Testis (tissue), 3 donors: ENCODE measurements around the gene LY6G5B. TPM values are rescaled to one million over a fixed set of nuclear protein-coding genes. Genes with fewer than 3 reads are reported as not detected.
"Not testable (repeated sequence)": the region's sequence is repeated elsewhere in the genome, so short reads cannot be mapped to it uniquely, and the experiment has no call there.

Experiments used
- DNase-seq: peaks from one replicate; pipeline ENCODE4 v3.0.0-alpha.2; 2019
- H3K27ac ChIP-seq, 2 donors: fragments of 200-600 bp; sonication (generic); one replicate each; pipeline ENCODE4 v1.5.1; 2019
- H3K27me3 ChIP-seq: fragments of 200-600 bp; sonication (generic); one replicate; pipeline ENCODE4 v1.5.1; 2019
- H3K36me3 ChIP-seq: fragments of 200-600 bp; sonication (generic); one replicate; pipeline ENCODE4 v1.5.1; 2017; ENCODE audit warnings: low read depth; ENCODE audit errors: missing control alignments
- H3K4me1 ChIP-seq: fragments of 200-600 bp; sonication (generic); one replicate; pipeline ENCODE4 v1.5.1; 2019
- H3K4me3 ChIP-seq, 2 donors: fragments of 200-600 bp; sonication (generic); one replicate each; pipeline ENCODE4 v1.5.1; 2017 to 2019
- H3K9me3 ChIP-seq: fragments of 200-600 bp; sonication (generic); one replicate; pipeline ENCODE4 v1.5.1; 2017
- CTCF ChIP-seq, 3 experiments: fragments of 450-650 bp in 2 of 3; fragments of 200-600 bp in 1 of 3; sonication (generic) in 1 of 3; IDR thresholded peaks; one replicate each; pipeline ENCODE4 v1.5.1; 2016 to 2019; ENCODE audit warnings: antibody characterized with exemption in 3 of 3, mild to moderate bottlenecking in 2 of 3, moderate library complexity in 1 of 3
- POLR2A ChIP-seq: fragments of 450-650 bp; IDR thresholded peaks from one replicate; pipeline ENCODE4 v1.6.1; 2017; ENCODE audit warnings: antibody characterized with exemption, mild to moderate bottlenecking, moderate library complexity
- WGBS, 2 donors: methylation state at CpG; one replicate each; pipeline ENCODE4 v1.1.5; 2018; 5-methylcytosine and 5-hydroxymethylcytosine counted together
- intact Hi-C: fragments of 100-400 bp; cut with DNase I; formaldehyde crosslinking; loops from one replicate; pipeline ENCODE4 v1.15.1; 2023; ENCODE audit warnings: low total_unique reads
- polyA plus RNA-seq: library from polyadenylated mRNA; stranded (reverse); fragments of 350-450 nt; fragmentation: Illumina TruSeq; extraction: RNeasy Lipid Tissue Mini Kit (QIAGEN cat#74804); gene quantifications from one replicate; pipeline ENCODE4 v1.2.3, GENCODE V29; 2014; ENCODE audit warnings: low read depth, low replicate concordance; ENCODE audit not compliant: insufficient read depth
- total RNA-seq, 2 donors: library from RNA; depleted of rRNA; stranded (reverse); fragments of >200 nt; gene quantifications; one replicate each; pipeline ENCODE4 v1.2.3, GENCODE V29; 2016

The LY6G5B gene
- total and polyA plus RNA-seq, 3 donors from 2014 or later, result 14.0 to 16.3 (median 15.9) TPM

- Histone ChIP-seq H3K27ac (no peak within 1 kb of the TSS), H3K4me3 (no peak within 1 kb of the TSS), H3K36me3 (no peaks in the 10 kb centered on the region), H3K4me1 (peaks cover 8% of the 10 kb centered on the region), H3K9me3 (no peaks in the 10 kb centered on the region), H3K27me3 (no peaks in the 10 kb centered on the region)
- 36 to 47% methylated on average over 3 of the region's 3 CpGs for WGBS, 2 donors
- intact Hi-C loops, result no loop called here
- no peak for TF ChIP-seq POLR2A
- TF ChIP-seq CTCF (IDR thresholded peaks at IDR 0.05), result no peak
- no peak for DNase-seq
Observed at GRCh38 chr6:31706599-31706998, 36.8 kb downstream of the LY6G5B start, which contains the start of gene LY6G6F. TSS of gene LY6G6F (plus strand) at chr6:31706866. CDS start at chr6:31706907, 41 bp downstream.

- no peak for DNase-seq
- no peaks in the 10 kb centered on the region for H3K4me1 ChIP-seq
- no peak overlapping the region for H3K4me3 ChIP-seq
- no peaks in the 10 kb centered on the region for H3K9me3 ChIP-seq
- no peaks in the 10 kb centered on the region for H3K27me3 ChIP-seq
- TF ChIP-seq POLR2A, result no peak
- no peak for TF ChIP-seq CTCF (IDR thresholded peaks at IDR 0.05)
- intact Hi-C loops, result no loop called here
- no peaks in the 10 kb centered on the region for H3K36me3 ChIP-seq
- WGBS, 2 donors, result 83 to 85% methylated on average over 7 to 10 of the region's 10 CpGs
- no peak overlapping the region for H3K27ac ChIP-seq
Observed at GRCh38 chr6:31707701-31708100, 37.9 kb downstream of the LY6G5B start.

DNA sequence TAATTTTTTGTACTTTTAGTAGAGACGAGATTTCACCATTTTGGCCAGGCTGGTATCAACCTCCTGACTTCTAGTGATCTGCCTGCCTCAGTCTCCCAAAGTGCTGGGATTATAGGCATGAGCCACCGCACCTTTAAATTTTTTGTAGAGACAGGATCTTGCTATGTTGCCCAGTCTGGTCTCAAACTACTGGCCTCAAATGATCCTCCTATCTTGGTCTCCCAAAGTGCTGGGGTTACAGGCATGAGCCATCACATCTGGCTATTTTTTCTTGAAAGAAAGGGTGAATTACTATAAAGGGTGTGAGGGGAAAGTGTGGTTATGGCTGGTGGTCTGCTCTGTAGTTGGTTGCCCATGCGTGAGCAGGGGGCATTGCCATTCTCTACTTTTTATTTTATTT, 38.4 kb downstream of the LY6G5B start:
- no peaks in the 10 kb centered on the region for H3K4me1 ChIP-seq
- WGBS, 2 donors, result 88 to 98% methylated on average over 3 of the region's 3 CpGs
- H3K27ac ChIP-seq, result no peak overlapping the region
- no peak for DNase-seq
- intact Hi-C loops, result no loop called here
- no peaks in the 10 kb centered on the region for H3K9me3 ChIP-seq
- no peaks in the 10 kb centered on the region for H3K27me3 ChIP-seq
- TF ChIP-seq POLR2A (no peak), CTCF (IDR thresholded peaks at IDR 0.05) (no peak)
- no peaks in the 10 kb centered on the region for H3K36me3 ChIP-seq
- no peak overlapping the region for H3K4me3 ChIP-seq

DNA sequence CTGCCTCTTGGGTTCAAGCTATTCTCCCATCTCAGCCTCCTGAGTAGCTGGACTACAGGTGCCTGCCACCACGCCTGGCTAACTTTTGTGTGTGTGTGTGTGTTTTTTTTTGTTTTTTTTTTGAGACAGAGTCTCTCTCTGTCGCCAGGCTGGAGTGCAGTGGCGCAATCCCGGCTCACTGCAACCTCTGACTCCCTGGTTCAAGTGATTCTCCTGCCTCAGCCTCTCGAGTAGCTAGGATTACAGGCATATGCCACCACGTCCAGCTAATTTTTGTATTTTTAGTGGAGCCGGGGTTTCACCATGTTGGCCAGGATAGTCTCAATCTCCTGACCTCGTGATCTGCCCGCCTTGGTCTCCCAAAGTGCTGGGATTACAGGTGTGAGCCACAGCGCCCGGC, 39.4 kb downstream of the LY6G5B start:
- H3K4me3 ChIP-seq, DNase-seq, intact Hi-C loops, H3K9me3 ChIP-seq, H3K27ac ChIP-seq, H3K27me3 ChIP-seq, H3K4me1 ChIP-seq, H3K36me3 ChIP-seq: not testable (repeated sequence)
- WGBS, 2 donors, result 91% methylated on average over 11 of the region's 11 CpGs

- Histone ChIP-seq H3K36me3 (no peaks in the 10 kb centered on the region), H3K27me3 (no peaks in the 10 kb centered on the region), H3K4me1 (peaks cover 3% of the 10 kb centered on the region), H3K27ac (no peak overlapping the region), H3K9me3 (no peaks in the 10 kb centered on the region), H3K4me3 (no peak overlapping the region)
- intact Hi-C loops, result no loop called here
- 69 to 73% methylated on average over 5 of the region's 5 CpGs for whole genome bisulfite sequencing, 2 donors
- DNase-seq, result no peak
- TF ChIP-seq CTCF (IDR thresholded peaks at IDR 0.05), result no peak
- no peak for TF ChIP-seq POLR2A
Observed at GRCh38 chr6:31710523-31711219, 40.9 kb downstream of the LY6G5B start.
